SK-N-MC (cell line): ENCODE measurements around the gene CCR6.

Experiments
- EZH2 ChIP-seq: fragments of 200-600 bp; sonication (generic); IDR thresholded peaks from one replicate; pipeline ENCODE4 v1.6.1; 2017; ENCODE audit warnings: antibody characterized with exemption
- FOXP2 ChIP-seq: optimal IDR thresholded peaks from 2 replicates; pipeline ENCODE3; 2011; ENCODE audit warnings: mild to moderate bottlenecking, moderate library complexity; ENCODE audit not compliant: insufficient read depth; ENCODE audit errors: extremely low read length, control extremely low read depth
- POLR2AphosphoS5 ChIP-seq: IDR thresholded peaks from 2 replicates; pipeline ENCODE4 v1.6.1; 2012; ENCODE audit warnings: mild to moderate bottlenecking, low read depth, low read length, borderline replicate concordance

GRCh38 chr6:167151648-167152047 lies 28.8 kb downstream of the CCR6 start:
- no peak for TF ChIP-seq EZH2
- TF ChIP-seq POLR2AphosphoS5 = no peak
- no peak for TF ChIP-seq FOXP2
